Skeletal muscle tissue (tissue), 4 donors: Measurements from ENCODE around the gene ICAM5. TPM values are rescaled to one million over a fixed set of nuclear protein-coding genes. Genes with fewer than 3 reads are reported as not detected.
A peak's percentile ranks its signal among the peaks of the same experiment; 100 is the strongest.
"Not testable (repeated sequence)": the region's sequence is repeated elsewhere in the genome, so short reads cannot be mapped to it uniquely, and the experiment has no call there.

Experiments used
- H3K27ac ChIP-seq: one replicate; pipeline ENCODE4 v1.7.0; 2013; ENCODE audit warnings: mild to moderate bottlenecking, low read depth, low read length, inconsistent platforms
- H3K27me3 ChIP-seq, 3 donors: one replicate each; pipeline ENCODE4 v1.7.0; 2013; ENCODE audit warnings: low read length in 3 of 3; ENCODE audit not compliant: control insufficient read depth in 3 of 3, insufficient read depth in 3 of 3
- H3K36me3 ChIP-seq, 3 donors: one replicate each; pipeline ENCODE4 v1.7.0; 2013; ENCODE audit warnings: low read length in 3 of 3; ENCODE audit not compliant: control insufficient read depth in 3 of 3, insufficient read depth in 3 of 3
- H3K4me1 ChIP-seq, 3 donors: one replicate each; pipeline ENCODE4 v1.7.0; 2013; ENCODE audit warnings: low read length in 3 of 3, mild to moderate bottlenecking in 3 of 3; ENCODE audit not compliant: control insufficient read depth in 3 of 3, insufficient read depth in 3 of 3
- H3K4me3 ChIP-seq, 3 donors: one replicate each; pipeline ENCODE4 v1.7.0; 2013; ENCODE audit warnings: low read length in 3 of 3
- H3K9ac ChIP-seq, 3 donors: one replicate each; pipeline ENCODE4 v1.7.0; 2013; ENCODE audit warnings: low read length in 3 of 3, mild to moderate bottlenecking in 3 of 3, moderate library complexity in 2 of 3, low read depth in 1 of 3
- H3K9me3 ChIP-seq, 3 donors: one replicate each; pipeline ENCODE4 v1.7.0; 2013; ENCODE audit warnings: low read length in 3 of 3; ENCODE audit not compliant: control insufficient read depth in 3 of 3
- total RNA-seq: library from RNA; depleted of rRNA; stranded (reverse); fragments of >200 nt; gene quantifications from one replicate; pipeline ENCODE4 v1.2.3, GENCODE V29; 2014
- donor health status: Osteomylitis.

ICAM5 gene
- total RNA-seq, 1 donor from 2014 or later = not detected

DNA sequence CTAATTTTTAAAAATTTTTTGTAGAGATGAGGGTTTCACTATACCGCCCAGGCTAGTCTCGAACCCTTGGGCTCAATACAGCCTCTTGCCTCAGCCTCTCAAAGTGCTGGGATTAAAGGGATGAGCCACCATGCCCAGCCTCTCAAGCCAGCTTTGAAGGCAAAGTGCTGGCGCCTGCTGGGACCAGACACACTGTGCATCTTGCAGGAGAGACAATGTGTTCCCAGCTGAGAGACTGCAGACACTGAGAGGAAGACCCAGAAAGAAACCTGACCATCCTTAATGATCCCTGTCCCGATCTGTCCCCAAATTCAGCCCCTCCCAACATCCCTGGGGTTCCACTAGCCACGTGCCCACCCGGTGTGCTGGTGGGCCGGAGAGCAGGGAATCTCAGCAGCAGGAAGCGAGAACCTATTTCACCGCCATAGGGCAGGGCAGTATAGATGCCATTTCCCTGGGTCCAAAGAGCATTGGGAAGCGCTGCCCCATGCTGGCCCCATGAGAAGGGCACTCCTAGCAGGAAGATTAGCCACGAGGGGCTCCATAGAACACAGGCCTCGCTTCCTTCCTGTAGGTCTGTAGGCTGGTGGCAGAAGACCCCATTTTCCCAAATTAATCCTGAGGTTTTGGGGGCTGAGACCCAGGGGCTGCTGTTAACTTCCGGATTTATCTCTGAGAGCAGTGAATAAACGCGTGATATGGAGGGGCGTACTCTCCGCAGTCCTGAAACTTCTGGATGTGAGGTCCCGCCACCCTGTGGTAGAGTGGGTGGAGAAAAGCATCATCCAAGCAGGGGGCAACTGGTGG lies 42.6 kb downstream of the ICAM5 start:
- H3K4me3 ChIP-seq = peak overlapping the region; percentile 83 to 96 (median 95)
- H3K27ac ChIP-seq = peak overlapping the region; percentile 93
- H3K9ac ChIP-seq = peak overlapping the region; percentile 89 to 93 (median 91)
- peaks cover 23 to 30% (median 27%) of the 10 kb centered on the region in 3 donors for H3K36me3 ChIP-seq
- no peaks in the 10 kb centered on the region for H3K9me3 ChIP-seq
- H3K27me3 ChIP-seq = no peaks in the 10 kb centered on the region
- peaks cover 21 to 34% (median 24%) of the 10 kb centered on the region in 3 donors for H3K4me1 ChIP-seq

DNA sequence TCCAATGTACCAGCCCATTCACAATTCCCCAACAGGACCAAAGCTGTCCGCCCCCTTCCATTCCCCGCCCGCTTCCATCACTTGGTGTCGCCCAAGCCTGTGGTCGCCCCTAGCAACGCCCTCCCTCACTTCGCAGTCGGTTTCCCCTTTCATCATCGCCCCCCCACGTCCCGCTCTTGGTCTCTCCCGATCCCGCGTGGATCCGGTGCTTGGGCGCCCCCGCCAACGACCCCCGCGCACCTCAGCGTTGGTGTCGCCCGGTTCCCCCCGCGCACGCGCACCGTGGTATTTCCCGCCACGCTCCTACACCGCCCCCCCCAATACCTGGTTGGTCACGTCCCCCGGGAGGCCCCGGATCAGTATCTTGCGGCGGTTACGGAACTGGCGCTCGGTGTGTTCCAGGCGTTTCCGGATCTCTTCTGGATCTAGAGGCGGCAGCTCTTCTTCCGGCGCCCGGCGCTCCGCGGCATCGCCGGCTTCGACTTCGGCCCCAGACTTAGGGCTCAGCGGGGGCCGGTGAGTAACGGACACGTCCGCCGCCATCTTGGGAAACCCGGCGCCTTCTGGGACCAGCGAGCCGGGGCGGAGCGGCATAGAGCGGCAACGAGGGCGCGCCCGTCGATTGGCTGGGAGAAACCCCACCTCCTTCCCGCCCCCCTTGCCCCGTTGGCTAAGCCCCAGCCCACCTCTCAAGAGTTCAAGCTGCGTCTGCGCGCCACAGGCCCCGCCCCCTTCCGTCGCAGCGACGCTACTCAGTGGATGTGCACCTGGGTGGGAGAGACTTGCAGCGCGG lies 43.4 kb downstream of the ICAM5 start, which contains the start of gene RAVER1:
Gene RAVER1 (minus strand): TSS at position 565 of the 793 bp plus-strand sequence. CDS start 22 bp downstream, at position 543.
- H3K27ac ChIP-seq = peak within 1 kb of the TSS; percentile 93
- no peaks in the 10 kb centered on the region for H3K27me3 ChIP-seq
- peaks cover 21 to 34% (median 24%) of the 10 kb centered on the region in 3 donors for H3K4me1 ChIP-seq
- peaks cover 15 to 22% (median 19%) of the 10 kb centered on the region in 3 donors for H3K36me3 ChIP-seq
- H3K9me3 ChIP-seq = no peaks in the 10 kb centered on the region
- peak within 1 kb of the TSS; percentile 89 to 93 (median 91) for H3K9ac ChIP-seq
- peak within 1 kb of the TSS; percentile 83 to 96 (median 95) for H3K4me3 ChIP-seq

DNA sequence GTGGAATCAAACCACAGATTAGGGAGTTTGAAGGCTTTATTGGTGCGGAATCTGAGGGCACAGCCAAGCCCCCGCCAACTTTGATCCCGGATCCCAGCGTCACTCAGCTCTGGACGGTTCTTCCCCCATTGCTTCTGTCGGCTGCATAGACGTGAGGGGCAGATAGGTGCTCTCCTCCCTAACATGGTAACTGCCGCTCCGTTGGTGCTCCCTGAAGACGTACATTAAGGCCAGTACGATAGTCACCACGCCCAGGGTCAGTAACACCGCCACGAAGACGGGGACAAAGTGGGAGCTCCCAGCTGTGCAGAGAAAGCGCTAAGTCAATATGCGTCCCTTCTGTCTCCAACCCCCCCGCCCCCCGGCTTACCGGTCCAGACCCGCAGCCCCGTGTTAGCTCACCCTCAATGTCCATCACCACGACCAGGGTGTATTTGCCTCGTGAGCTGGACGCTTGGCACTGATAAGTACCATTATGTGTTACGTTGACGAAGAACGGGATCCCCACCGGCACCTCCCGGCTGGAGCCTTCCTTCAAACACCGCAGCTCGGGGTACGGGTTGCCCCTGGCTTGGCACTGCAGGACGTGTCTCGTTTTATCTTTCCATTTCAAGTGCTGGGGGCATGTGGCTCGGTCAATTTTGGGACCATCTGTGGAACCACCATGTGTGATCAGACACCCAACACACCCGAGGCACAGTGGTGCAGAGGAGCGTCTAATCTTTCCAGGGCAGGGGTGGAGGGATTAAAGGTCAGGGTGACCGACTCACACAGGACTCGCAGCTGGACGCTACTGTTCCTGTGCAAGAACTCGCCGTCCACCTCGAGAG lies 44.2 kb downstream of the ICAM5 start:
- peak overlapping the region; percentile 70 to 96 (median 92) for H3K4me3 ChIP-seq
- peaks cover 21 to 34% (median 24%) of the 10 kb centered on the region in 3 donors for H3K4me1 ChIP-seq
- H3K9me3 ChIP-seq = no peaks in the 10 kb centered on the region
- H3K27me3 ChIP-seq = no peaks in the 10 kb centered on the region
- H3K36me3 ChIP-seq = peaks cover 9 to 14% (median 11%) of the 10 kb centered on the region in 3 donors
- peak overlapping the region; percentile 93 for H3K27ac ChIP-seq
- H3K9ac ChIP-seq = peak overlapping the region; percentile 63 to 87 (median 68)

DNA sequence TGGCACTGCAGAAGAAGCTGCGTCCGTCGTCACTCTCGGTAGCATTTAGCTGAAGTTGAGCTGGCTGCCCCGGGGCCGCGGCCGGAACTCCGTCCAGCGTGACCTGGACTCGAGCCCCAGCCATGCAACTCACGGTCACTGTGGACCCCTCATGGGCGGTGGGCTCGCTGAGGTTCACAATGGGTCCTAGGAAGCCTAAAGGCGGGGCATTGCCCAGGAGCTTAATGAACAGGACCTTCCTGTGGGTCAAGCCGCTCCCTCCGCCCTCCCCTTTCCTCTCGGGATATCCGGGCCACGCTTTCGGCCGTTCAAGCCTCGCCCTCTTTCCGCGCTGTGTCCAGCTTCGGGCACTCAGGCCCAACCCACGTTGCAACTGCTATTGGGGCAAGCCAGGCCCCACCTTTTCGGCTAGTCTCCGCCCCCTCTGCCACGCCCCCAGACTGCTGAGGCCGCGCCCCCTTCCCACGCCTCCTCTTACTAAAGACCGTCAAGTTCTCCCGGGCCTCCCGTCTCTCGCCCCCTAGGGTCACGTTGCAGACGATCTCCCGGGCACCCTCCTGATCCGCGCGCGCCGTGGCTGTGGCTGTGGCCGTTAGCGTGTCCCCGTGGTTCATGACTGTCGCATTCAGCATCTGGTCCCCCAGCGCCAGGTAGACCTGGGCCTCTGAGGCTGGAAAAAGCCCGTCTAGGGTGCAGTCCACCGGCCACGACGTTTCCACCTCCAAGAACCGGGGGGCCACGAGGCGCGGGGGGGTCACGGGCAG lies 45.0 kb downstream of the ICAM5 start:
- peak overlapping the region; percentile 63 to 87 (median 68) for H3K9ac ChIP-seq
- H3K4me1 ChIP-seq = peaks cover 21 to 34% (median 24%) of the 10 kb centered on the region in 3 donors
- H3K4me3 ChIP-seq = peak overlapping the region; percentile 70 to 96 (median 92)

DNA sequence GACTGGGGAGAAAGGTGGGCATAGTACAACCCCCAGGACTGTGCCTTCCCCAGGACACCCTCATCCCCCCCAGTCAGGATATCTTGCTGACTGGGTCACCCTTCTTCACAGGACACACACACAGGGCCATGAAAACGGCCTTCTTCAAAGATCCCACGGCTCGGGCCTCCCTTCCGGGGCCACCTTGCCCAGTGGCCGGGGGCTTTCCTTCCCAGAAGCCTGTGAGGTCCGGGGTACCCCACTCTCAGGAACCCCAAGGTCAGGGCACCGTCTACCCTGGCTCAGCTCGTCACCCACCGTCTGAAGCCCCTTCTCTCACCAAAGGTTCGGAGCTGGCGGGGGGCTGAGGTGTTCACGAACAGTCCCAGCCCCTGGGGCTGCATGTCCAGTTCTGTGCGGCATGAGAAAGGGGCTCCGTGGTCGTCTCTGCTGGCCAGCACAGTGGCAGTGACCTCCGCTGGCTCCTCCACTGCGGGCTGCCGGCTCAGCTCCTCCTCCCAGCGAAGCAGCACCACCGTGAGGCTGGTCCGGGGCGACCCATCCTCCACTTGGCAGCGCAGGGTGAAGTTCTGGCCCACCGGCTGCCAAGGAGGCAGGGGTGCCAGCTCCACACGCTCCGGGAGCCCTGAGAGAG lies 45.7 kb downstream of the ICAM5 start:
- H3K9ac ChIP-seq = peak overlapping the region in 1 of 3 donors; percentile 87
- H3K36me3 ChIP-seq = peaks cover 0 to 1% (median under 1%) of the 10 kb centered on the region in 3 donors
- no peaks in the 10 kb centered on the region for H3K9me3 ChIP-seq
- peak overlapping the region in 2 of 3 donors; percentile 92 to 96 for H3K4me3 ChIP-seq
- H3K27ac ChIP-seq = no peak overlapping the region
- peaks cover 21 to 34% (median 24%) of the 10 kb centered on the region in 3 donors for H3K4me1 ChIP-seq
- no peaks in the 10 kb centered on the region for H3K27me3 ChIP-seq

More for the DNA sequence above, 45.0 kb downstream of the ICAM5 start:
- Histone ChIP-seq H3K9me3 (no peaks in the 10 kb centered on the region), H3K27ac (peak overlapping the region; percentile 62), H3K27me3 (no peaks in the 10 kb centered on the region), H3K36me3 (peaks cover 3 to 6% (median 6%) of the 10 kb centered on the region in 3 donors)

DNA sequence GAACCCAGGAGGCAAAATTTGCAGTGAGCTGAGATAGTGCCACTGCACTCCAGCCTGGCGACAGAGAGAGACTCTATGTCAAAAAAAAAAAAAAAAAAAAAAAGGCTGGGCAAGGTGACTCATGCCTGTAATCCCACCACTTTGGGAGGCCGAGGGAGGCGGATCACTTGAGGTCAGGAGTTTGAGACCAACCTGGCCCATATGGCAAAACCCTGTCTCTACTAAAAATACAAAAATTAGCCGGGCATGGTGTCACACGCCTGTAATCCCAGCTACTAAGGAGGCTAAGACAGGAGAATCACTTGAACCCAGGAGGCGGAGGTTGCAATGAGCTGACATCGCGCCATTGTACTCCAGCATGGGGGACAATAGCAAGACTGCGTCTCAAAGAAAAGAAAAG lies 47.0 kb downstream of the ICAM5 start:
- H3K27me3 ChIP-seq, H3K4me3 ChIP-seq, H3K27ac ChIP-seq, H3K9me3 ChIP-seq, H3K36me3 ChIP-seq, H3K9ac ChIP-seq: not testable (repeated sequence)
- peaks cover 21 to 32% (median 23%) of the 10 kb centered on the region in 3 donors for H3K4me1 ChIP-seq

DNA sequence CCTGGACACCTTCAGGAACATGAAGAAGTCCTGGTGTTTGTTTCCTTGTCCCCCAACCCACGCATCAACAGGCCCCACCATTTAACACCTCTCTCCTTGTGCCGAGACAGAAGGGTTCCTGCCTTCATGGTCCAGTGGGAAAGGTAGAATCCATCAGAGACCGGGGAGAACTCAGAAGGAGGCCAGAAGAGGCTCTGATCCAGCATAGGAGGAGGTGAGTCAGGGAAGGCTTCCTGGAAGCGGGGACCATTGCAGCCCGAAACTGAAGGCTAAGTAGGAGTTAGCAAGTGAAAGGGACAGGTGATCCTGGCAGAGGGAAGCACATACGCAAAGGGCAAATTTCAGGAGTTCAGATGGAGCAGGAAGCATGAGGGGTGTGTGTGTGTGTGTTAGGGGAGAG lies 49.2 kb downstream of the ICAM5 start:
- Histone ChIP-seq H3K27me3 (no peaks in the 10 kb centered on the region), H3K27ac (no peak overlapping the region), H3K36me3 (no peaks in the 10 kb centered on the region), H3K4me3 (peak overlapping the region in 1 of 3 donors; percentile 14), H3K9me3 (no peaks in the 10 kb centered on the region), H3K4me1 (peaks cover 7 to 12% (median 8%) of the 10 kb centered on the region in 3 donors), H3K9ac (no peak overlapping the region)

DNA sequence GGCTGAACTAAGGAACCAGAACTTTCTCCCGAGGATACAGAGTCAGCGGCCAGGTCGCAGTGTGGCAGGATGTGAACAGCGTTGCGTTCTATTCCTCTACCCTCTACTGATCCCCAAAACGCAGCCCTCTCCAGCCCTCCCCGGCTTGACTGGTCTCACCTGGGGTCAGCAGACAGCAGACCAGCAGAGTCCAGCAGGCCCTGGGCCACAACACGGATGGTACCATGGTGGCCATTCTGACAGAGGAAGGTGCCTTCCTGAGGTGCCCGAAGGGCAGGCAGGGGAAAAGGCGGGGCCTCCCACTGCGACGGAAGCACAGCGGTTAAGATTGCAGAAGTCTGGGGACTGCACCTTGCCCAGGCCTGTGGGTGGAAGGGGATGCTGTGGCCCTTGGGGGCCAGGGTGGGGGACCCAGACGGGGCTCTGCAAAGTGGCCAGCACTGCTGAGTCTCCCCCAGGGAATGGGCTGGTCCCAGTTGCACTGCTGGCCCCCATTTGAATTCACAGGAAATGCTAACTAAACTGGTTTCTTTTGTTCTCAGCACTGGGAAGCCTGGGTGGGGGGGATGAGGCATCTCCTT lies 49.7 kb downstream of the ICAM5 start, which contains the start of gene ICAM3:
Gene ICAM3 (minus strand): TSS at position 245 of the 581 bp plus-strand sequence. CDS start 10 bp downstream, at position 235.
- H3K36me3 ChIP-seq = no peaks in the 10 kb centered on the region
- H3K27ac ChIP-seq = no peak within 1 kb of the TSS
- H3K4me3 ChIP-seq = peak within 1 kb of the TSS in 1 of 3 donors; percentile 14

More for the DNA sequence above, 49.7 kb downstream of the ICAM5 start, which contains the start of gene ICAM3:
- Histone ChIP-seq H3K4me1 (peaks cover 2 to 7% (median 3%) of the 10 kb centered on the region in 3 donors), H3K9me3 (no peaks in the 10 kb centered on the region), H3K9ac (no peak within 1 kb of the TSS), H3K27me3 (no peaks in the 10 kb centered on the region)
